Calu3 (cell line): ENCODE data around the gene PRRG3. TPM values are rescaled to one million over a fixed set of nuclear protein-coding genes. Genes with fewer than 3 reads are reported as not detected.
A peak's percentile ranks its signal among the peaks of the same experiment; 100 is the strongest.

Source experiments
- BruUV-seq: library from RNA; stranded (reverse); fragments of 400-500 nt; replicated peaks from 2 replicates; lab custom pipeline; 2021; lab: Mats Ljungman, UMichigan
- CTCF ChIA-PET: fragments of 300-600 bp; sonication (Branson Sonifier 250); formaldehyde crosslinking; loops from one replicate; lab custom pipeline; 2022; ENCODE audit warnings: antibody characterized with exemption; lab: Charles Lee
- DNase-seq: peaks from one replicate; pipeline ENCODE4 v3.0.0; 2022
- H3K27ac Mint-ChIP-seq: one replicate; pipeline ENCODE4 v1.8.0; 2022; ENCODE audit warnings: mixed read lengths; ENCODE audit not compliant: unreplicated experiment
- H3K27me3 Mint-ChIP-seq: one replicate; pipeline ENCODE4 v1.8.0; 2022; ENCODE audit warnings: mixed read lengths; ENCODE audit not compliant: unreplicated experiment
- H3K36me3 Mint-ChIP-seq: one replicate; pipeline ENCODE4 v1.8.0; 2022; ENCODE audit warnings: mild to moderate bottlenecking, moderate library complexity, mixed read lengths; ENCODE audit not compliant: insufficient read depth, unreplicated experiment
- H3K4me1 Mint-ChIP-seq: one replicate; pipeline ENCODE4 v1.8.0; 2022; ENCODE audit warnings: mild to moderate bottlenecking, low read depth, mixed read lengths; ENCODE audit not compliant: unreplicated experiment
- H3K4me3 Mint-ChIP-seq: one replicate; pipeline ENCODE4 v1.8.0; 2022; ENCODE audit warnings: mild to moderate bottlenecking, low read depth, moderate library complexity, mixed read lengths; ENCODE audit not compliant: unreplicated experiment
- H3K9me3 Mint-ChIP-seq: one replicate; pipeline ENCODE4 v1.8.0; 2022; ENCODE audit warnings: low read depth, mixed read lengths; ENCODE audit not compliant: unreplicated experiment
- intact Hi-C: fragments of 100-400 bp; cut with micrococcal nuclease; formaldehyde crosslinking; loops from one replicate; pipeline ENCODE4 v1.10.0; 2022; ENCODE audit not compliant: unreplicated experiment
- total RNA-seq: library from RNA; stranded (reverse); gene quantifications from 2 replicates; pipeline ENCODE4 v1.2.3, GENCODE V29; 2022
- TF ChIP-seq, protein P1 (sequence below): fragments of 200-600 bp; IDR thresholded peaks from one replicate; pipeline ENCODE4 v1.8.0; 2022; ENCODE audit warnings: antibody characterized with exemption; ENCODE audit not compliant: unreplicated experiment

The PRRG3 gene
- total RNA-seq, 1 experiment from 2014 or later, result not detected

GRCh38 chrX:151750511-151750910, 55.3 kb downstream of the PRRG3 start:
- Mint-ChIP-seq H3K9me3 (no peaks in the 10 kb centered on the region), H3K27ac (no peak overlapping the region), H3K4me1 (peaks cover 9% of the 10 kb centered on the region), H3K36me3 (no peaks in the 10 kb centered on the region), H3K27me3 (peaks cover 72% of the 10 kb centered on the region), H3K4me3 (no peak overlapping the region)
- CTCF ChIA-PET, result interaction anchor here (0.8 to 1.7 kb wide), 3 partner anchors 882 to 1070 kb away, joined by 3 to 6 read pairs (median 5); no protein-coding TSS in a partner anchor
- no peak for DNase-seq
- intact Hi-C loops, result loop anchor here (1.0 to 10.0 kb wide), 7 partner anchors 232 to 1067 kb away; no protein-coding TSS in a partner anchor
- TF ChIP-seq, protein P1, sequence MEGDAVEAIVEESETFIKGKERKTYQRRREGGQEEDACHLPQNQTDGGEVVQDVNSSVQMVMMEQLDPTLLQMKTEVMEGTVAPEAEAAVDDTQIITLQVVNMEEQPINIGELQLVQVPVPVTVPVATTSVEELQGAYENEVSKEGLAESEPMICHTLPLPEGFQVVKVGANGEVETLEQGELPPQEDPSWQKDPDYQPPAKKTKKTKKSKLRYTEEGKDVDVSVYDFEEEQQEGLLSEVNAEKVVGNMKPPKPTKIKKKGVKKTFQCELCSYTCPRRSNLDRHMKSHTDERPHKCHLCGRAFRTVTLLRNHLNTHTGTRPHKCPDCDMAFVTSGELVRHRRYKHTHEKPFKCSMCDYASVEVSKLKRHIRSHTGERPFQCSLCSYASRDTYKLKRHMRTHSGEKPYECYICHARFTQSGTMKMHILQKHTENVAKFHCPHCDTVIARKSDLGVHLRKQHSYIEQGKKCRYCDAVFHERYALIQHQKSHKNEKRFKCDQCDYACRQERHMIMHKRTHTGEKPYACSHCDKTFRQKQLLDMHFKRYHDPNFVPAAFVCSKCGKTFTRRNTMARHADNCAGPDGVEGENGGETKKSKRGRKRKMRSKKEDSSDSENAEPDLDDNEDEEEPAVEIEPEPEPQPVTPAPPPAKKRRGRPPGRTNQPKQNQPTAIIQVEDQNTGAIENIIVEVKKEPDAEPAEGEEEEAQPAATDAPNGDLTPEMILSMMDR, result no peak
- no TSS peak for BruUV-seq

DNA sequence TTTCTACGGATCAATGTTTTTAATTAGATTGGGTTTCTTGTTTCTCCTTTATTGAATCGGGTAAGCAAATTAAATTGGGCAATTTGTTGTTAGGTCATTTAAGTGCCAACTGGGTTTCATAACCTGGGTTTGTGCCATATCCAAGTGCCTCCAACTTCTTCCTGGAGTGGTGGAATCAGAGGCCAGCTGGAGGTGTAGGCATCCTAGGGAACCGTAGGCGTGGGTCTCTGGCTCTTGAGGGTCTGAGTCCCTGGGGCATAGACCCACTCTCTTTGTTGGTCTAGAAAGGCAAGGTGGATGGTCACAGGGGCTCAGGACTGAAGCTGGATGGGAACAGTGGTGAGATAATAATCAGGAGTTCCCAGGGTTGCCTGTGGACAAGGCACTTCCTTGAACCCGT, 57.6 kb downstream of the PRRG3 start:
- CTCF ChIA-PET, result interaction anchor here (0.8 to 2.0 kb wide), 6 partner anchors 11 to 1068 kb away, joined by 3 to 25 read pairs (median 4); no protein-coding TSS in a partner anchor
- intact Hi-C loops, result loop anchor here (2.0 to 10.0 kb wide), 6 partner anchors 36 to 1064 kb away; no protein-coding TSS in a partner anchor
- Mint-ChIP-seq H3K27me3 (peaks cover 75% of the 10 kb centered on the region), H3K4me1 (peaks cover 9% of the 10 kb centered on the region), H3K4me3 (no peak overlapping the region), H3K9me3 (no peaks in the 10 kb centered on the region), H3K36me3 (no peaks in the 10 kb centered on the region), H3K27ac (no peak overlapping the region)
- DNase-seq, result no peak
- BruUV-seq, result no TSS peak
- TF ChIP-seq, protein P1, result no peak

DNA sequence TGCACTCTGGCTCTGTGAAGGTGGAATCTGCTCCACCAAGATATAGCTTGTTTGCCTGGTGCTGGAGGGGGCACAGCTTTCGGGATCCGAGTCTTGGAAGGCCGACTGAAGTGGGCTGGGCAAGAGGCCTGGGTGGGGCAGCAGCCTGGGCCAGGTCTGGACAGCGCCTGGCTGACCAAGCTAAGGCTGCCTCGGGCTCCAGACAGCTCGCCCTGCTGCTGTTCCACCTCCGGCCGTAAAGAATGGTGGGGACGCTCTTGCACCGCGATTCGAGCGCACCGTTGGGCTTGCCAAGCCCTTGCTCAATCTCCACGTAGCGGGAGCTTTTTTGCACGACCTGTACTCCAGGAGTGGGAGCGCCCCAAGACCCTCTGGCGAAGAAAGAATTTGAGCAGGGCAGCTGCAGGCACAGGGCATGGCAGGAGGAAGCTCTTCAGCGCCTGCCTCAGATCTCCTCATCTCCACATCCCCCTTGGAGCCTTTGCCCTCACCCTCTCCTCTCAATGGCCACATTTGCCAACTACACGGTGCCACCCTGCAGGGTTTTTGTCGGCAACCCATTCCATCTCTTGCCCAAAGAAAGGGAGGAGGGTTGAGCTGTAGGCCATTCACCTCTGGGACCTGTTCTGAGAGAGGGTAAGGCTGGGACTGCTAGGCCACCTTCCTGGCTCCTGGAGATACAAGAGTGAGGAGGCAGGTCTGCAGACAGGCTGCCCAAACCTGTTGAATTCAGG, 58.2 kb downstream of the PRRG3 start:
- Mint-ChIP-seq H3K4me3 (peak overlapping the region; percentile 53), H3K27ac (peak overlapping the region; percentile 45)
- BruUV-seq, result no TSS peak

GRCh38 chrX:151754047-151754429, 58.8 kb downstream of the PRRG3 start:
- H3K4me3 Mint-ChIP-seq, result peak overlapping the region; percentile 53
- TF ChIP-seq, protein P1, result no peak
- peak; percentile 73 for DNase-seq
- peaks cover 72% of the 10 kb centered on the region for H3K27me3 Mint-ChIP-seq
- peak overlapping the region; percentile 45 for H3K27ac Mint-ChIP-seq
- no peaks in the 10 kb centered on the region for H3K36me3 Mint-ChIP-seq
- peaks cover 9% of the 10 kb centered on the region for H3K4me1 Mint-ChIP-seq
- BruUV-seq, result no TSS peak
- CTCF ChIA-PET, result interaction anchor here (1.1 to 2.0 kb wide), 4 partner anchors 35 to 1067 kb away, joined by 3 to 25 read pairs (median 4); no protein-coding TSS in a partner anchor
- no peaks in the 10 kb centered on the region for H3K9me3 Mint-ChIP-seq
- intact Hi-C loops, result loop anchor here (1.0 to 10.0 kb wide), 7 partner anchors 228 to 1063 kb away; no protein-coding TSS in a partner anchor

More for the DNA sequence above, 58.2 kb downstream of the PRRG3 start:
- intact Hi-C loops, result loop anchor here (1.0 to 10.0 kb wide), 8 partner anchors 35 to 1064 kb away; no protein-coding TSS in a partner anchor
- DNase-seq, result peak; percentile 70
- TF ChIP-seq, protein P1, result peak; percentile 87
- Mint-ChIP-seq H3K36me3 (no peaks in the 10 kb centered on the region), H3K9me3 (no peaks in the 10 kb centered on the region), H3K4me1 (peaks cover 9% of the 10 kb centered on the region), H3K27me3 (peaks cover 75% of the 10 kb centered on the region)
- CTCF ChIA-PET, result interaction anchor here (0.8 to 2.0 kb wide), 6 partner anchors 10 to 1068 kb away, joined by 3 to 25 read pairs (median 4); no protein-coding TSS in a partner anchor
